NCI-H446 (cell line): ENCODE data around the gene LTV1.
"Not testable (repeated sequence)": the region's sequence is repeated elsewhere in the genome, so short reads cannot be mapped to it uniquely, and the experiment has no call there.

ENCODE experiments used
- DNase-seq, 2 experiments: peaks; one replicate each; lab custom pipeline; 2025; lab: John Stamatoyannopoulos, UW

Gene LTV1

GRCh38 chr6:143843677-143843999 lies 500 bp downstream of the LTV1 start:
- DNase-seq = no peak

DNA sequence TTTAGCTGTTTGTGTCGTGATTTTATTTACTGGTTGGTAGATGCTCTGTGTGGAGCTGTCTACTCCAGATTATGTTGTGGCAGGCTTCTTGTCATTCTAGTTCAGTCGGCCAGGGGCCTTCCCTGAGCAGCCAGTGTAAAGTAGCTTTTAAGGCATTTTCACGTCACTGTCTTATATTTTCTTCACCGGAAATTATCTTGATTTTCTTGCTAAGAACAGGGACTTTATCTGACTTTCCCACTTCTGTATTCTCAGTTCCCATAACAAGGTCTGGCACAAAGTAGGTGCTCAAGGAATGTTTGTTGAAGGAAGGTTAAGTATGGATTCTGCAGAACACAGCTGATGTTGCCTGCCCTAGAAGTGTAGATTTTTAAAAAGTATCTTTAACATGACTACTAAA lies 868 bp downstream of the LTV1 start:
- DNase-seq = no peak

- no peak for DNase-seq
Observed at GRCh38 chr6:143845033-143845432, 1.9 kb downstream of the LTV1 start.

GRCh38 chr6:143851706-143852105 lies 8.6 kb downstream of the LTV1 start:
- not testable (repeated sequence) for DNase-seq

GRCh38 chr6:143855057-143855456 lies 11.9 kb downstream of the LTV1 start:
- DNase-seq = not testable (repeated sequence)

DNA sequence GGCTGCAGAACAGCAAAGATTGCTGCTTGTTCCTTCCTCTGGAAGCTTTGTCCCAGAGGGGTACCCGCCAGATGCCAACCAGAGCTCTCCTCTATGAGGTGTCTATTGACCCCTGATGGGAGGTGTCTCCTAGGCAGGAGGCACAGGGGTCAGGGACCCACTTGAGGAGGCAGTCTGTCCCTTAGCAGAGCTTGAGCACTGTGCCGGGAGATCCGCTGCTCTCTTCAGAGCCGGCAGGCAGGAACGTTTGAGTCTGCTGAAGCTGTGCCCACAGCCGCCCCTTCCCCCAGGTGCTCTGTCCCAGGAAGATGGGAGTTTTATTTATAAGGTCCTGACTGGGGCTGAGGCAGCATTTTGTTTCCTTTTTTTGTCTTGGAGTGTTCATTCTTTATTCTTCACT lies 13.6 kb downstream of the LTV1 start:
- not testable (repeated sequence) for DNase-seq

DNA sequence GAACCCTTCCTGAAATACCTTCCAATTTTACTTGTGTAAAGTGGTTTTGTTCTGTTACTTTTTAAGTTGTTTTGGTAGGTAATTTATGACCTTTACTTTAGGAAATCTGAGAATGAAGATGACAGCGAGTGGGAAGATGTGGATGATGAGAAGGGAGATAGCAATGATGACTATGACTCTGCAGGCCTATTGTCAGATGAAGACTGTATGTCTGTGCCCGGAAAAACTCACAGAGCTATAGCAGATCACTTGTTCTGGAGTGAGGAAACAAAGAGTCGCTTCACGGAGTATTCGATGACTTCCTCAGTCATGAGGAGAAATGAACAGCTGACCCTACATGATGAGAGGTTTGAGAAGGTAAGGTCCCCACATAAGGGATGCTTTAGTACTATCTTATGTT lies 14.5 kb downstream of the LTV1 start:
- no peak for DNase-seq

DNA sequence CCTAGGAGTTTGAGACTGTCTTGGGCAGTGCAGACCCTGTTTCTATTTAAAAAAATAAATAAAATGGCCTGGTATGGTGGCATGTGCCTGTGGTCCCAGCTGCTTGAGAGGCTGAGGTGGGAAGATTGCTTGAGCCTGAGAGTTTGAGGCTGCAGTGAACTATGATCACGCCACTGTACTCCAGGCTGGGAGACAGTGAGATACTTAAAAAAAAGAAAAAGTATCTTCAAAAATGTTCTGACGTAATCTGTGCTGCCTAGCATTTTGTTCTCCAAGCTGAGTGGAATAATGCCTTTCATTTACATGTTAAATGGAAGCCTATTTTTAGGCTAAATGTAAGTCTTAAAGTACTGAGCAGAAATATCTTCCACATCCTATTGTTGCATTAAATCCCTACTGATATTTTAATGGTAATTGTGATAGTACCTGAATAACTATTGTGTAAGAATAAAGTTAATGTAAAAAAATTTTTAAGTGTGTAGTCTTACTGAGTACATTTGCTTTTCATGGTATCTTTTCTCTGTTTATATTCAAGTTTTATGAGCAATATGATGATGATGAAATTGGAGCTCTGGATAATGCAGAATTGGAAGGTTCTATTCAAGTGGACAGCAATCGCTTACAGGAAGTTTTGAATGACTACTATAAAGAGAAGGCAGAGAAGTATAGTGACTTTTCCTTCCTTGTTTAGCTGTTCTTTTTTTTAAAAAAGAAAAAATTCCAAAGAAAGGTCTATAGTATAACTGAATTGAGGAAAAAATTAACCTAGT lies 16.9 kb downstream of the LTV1 start:
- no peak for DNase-seq

DNA sequence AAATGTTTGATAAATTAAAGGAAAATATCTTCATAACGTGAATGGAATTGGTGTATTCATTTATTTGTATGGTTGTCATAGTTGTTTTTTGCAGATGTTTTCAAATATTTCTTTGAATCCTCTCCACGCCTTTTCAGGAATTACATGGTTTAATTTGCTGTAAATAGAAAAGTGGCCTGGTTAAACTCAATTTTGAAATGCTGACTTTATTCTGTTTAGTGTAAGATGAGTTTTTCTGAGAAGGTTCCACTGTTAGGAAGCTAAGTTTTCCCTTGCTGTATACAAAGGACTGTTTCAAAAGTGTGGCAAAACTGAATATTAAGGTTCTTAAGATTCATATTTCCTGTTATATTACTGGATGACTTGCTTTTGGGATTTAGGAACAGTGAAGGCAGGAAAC lies 20.6 kb downstream of the LTV1 start:
- DNase-seq = no peak

DNA sequence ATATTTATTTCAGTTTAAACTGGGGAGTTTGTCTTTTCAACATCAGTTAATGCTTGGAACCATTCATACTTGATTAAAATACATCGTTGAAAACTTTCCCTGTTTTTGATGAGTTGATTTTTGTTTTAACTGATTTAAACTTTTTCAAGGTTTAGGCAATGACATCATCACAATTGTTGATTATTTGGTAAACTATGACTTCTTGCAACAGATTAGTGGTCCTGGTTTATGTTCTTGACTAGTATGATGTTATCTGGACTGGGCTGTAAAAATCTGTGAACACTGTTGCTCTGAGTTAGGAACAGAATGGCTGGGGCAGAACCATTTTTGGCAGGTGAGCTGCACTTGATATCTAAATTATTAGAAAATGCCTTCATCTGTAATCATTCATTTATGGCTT lies 21.1 kb downstream of the LTV1 start, which contains the start of gene ZC2HC1B:
TSS of gene ZC2HC1B (plus strand) at position 241 of the 400 bp plus-strand sequence. CDS start at position 307, 66 bp downstream.
- DNase-seq = no peak

GRCh38 chr6:143867236-143867635 lies 24.1 kb downstream of the LTV1 start:
- no peak for DNase-seq

GRCh38 chr6:143868808-143869207 lies 25.7 kb downstream of the LTV1 start:
- not testable (repeated sequence) for DNase-seq

- DNase-seq = peak in 1 of 2 experiments; percentile 21
Observed at GRCh38 chr6:143871202-143871730, 28.1 kb downstream of the LTV1 start.

DNA sequence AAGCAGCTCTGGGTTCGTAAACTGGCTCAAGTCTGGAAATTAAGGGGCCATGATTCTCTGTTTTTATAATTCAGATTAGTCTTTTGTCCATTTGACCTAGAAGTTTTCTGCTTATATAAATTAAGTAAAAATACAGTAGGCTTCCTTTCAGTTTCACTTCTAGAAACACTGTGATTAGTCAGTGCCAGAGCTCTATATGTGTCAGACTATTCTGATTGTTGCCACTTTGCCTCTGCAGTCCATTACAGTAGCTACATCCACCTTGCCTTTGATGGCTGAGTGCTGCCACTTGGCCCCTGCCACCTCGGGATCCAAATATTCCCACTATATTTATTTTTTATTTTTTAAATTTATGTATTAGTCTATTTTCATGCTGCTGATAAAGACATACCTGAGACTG lies 29.1 kb downstream of the LTV1 start:
- DNase-seq = no peak

GRCh38 chr6:143873600-143873999 lies 30.5 kb downstream of the LTV1 start:
- not testable (repeated sequence) for DNase-seq

DNA sequence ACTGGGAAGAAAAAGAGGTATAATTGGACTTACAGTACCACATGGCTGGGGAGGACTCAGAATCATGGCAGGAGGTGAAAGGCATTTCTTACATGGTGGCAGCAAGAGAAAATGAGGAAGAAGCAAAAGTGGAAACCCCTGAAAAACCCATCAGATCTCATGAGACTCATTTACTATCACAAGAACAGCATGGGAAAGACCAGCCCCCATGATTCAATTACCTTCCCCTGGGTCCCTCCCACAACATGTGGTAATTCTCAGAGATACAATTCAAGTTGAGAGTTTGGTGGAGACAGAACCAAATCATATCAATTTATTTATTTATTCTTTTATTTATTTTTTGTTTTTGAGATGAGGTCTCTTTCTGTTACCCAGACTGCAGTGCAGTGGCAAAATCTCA lies 31.4 kb downstream of the LTV1 start:
- DNase-seq = not testable (repeated sequence)

GRCh38 chr6:143877584-143878271 lies 34.6 kb downstream of the LTV1 start:
- DNase-seq = no peak

DNA sequence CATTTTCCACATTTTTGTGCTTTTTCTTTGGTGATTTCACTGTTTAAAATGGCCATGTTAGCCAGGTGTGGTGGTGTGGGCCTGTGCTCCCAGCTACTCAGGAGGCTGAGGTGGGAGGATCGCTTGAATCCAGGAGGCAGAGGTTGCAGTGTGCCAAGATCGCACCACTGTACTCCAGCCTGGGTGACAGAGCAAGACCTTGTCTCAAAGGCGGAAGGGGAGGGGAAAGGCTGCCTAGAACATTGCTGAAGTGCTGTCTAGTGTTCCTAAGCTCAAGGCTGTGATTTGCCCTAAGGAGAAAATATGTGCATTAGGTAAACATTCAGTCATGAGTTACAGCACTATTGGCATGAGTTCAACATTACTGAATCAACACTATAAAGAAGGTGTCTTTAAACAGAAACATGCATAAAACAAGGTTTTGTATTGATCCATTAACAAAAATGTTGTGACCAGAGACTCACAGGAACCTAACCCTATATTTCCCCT lies 35.2 kb downstream of the LTV1 start:
- no peak for DNase-seq

DNA sequence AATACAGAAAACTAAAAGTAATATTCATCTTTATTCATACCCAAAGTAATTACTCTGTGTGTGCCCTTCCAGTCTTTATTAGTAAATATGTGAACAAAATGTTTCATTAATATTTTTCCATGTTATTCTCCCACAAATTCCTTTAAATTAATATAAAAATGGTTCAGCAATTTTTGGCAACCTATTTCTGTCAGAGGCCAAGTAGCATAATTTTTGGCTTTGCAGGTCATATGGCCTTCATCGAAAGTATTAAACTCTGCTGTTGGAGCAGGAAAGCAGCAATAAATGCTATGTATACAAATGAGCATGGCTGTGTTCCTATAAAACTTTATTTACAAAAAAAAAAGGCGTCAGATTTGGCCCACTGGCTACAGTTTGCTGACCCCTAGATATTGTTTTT lies 37.3 kb downstream of the LTV1 start:
- DNase-seq = no peak

DNA sequence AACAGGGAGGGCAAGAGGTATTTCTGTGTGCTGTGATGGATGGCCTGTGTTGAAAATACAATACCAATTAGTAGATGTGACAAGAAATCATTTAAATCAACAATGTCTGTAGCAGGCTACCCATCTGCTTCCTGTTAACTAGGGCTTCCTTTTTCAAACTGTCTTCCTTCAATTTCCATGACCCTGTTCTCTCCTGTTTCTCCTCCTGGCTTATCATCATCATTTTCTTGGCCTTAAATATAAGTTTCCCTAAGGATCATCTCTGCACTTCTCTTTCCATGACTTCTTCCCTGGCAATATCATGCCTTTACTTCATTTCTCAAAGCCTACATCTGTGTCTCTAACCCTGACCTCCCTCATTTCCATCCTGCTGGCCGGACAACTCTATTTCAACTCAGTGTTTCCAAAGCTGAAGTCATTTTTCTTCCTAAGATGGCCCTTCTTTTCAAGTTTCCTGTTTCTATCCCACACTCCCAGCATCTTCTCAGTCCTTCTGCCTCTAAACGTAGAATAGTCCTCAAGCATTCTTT lies 39.3 kb downstream of the LTV1 start:
- DNase-seq = no peak

GRCh38 chr6:143884216-143884900 lies 41.2 kb downstream of the LTV1 start:
- DNase-seq = peak; percentile 14 to 57

GRCh38 chr6:143885116-143885515 lies 42.0 kb downstream of the LTV1 start:
- DNase-seq = no peak
